Keratinocyte (primary cell): ENCODE data around the gene RAI1.

ENCODE experiments used
- CTCF ChIP-seq, 3 experiments: IDR thresholded peaks in 1 of 3; conservative IDR thresholded peaks in 1 of 3; optimal IDR thresholded peaks in 1 of 3; 2 replicates in 2 of 3; 3 replicates in 1 of 3; pipeline versions ENCODE3 to v1.5.1; 2011; ENCODE audit warnings: low read length in 3 of 3, mild to moderate bottlenecking in 3 of 3, moderate library complexity in 2 of 3, control low read depth in 1 of 3, inconsistent platforms in 1 of 3; ENCODE audit not compliant: insufficient read depth in 2 of 3; ENCODE audit errors: extremely low read depth in 1 of 3
- EZH2 ChIP-seq: IDR thresholded peaks from one replicate; pipeline ENCODE4 v1.6.1; 2012; ENCODE audit warnings: inconsistent platforms, mild to moderate bottlenecking, low read length, moderate library complexity

- TF ChIP-seq CTCF (optimal IDR thresholded peaks at IDR 0.05 in 1 of 3, IDR thresholded peaks at IDR 0.05 in 1 of 3, conservative IDR thresholded peaks at IDR 0.05 in 1 of 3; ENCODE audit: extremely low read depth in 1 of 3, insufficient read depth in 2 of 3, low read length in 3 of 3), result no peak
- no peak for TF ChIP-seq EZH2
Observed at GRCh38 chr17:17725011-17725751, 43.9 kb downstream of the RAI1 start.
